OCI-LY3 (cell line): ENCODE results near the gene PRPF6.

Experiments used
- H2AFZ ChIP-seq: fragments of 200-600, 300-600 bp; shearing (Covaris generic); 2 replicates; pipeline ENCODE4 v1.6.0; 2014; ENCODE audit warnings: antibody characterized with exemption, low read depth, low read length
- H3K27ac ChIP-seq: fragments of 200-600, 300-600 bp; sonication (generic); 2 replicates; pipeline ENCODE4 v1.5.1; 2014; ENCODE audit warnings: mild to moderate bottlenecking, low read length, moderate library complexity, mixed read lengths
- H3K27me3 ChIP-seq: fragments of 200-600, 300-600 bp; sonication (generic); 2 replicates; pipeline ENCODE4 v1.6.1; 2014; ENCODE audit warnings: low read depth, low read length, mixed read lengths
- H3K36me3 ChIP-seq: fragments of 200-600, 300-600 bp; sonication (generic); replicated peaks from 2 replicates; pipeline ENCODE3; 2014; ENCODE audit warnings: low read depth, low read length, mixed read lengths
- H3K4me1 ChIP-seq: fragments of 300-600, 200-600 bp; sonication (generic); 2 replicates; pipeline ENCODE4 v1.6.1; 2014; ENCODE audit warnings: low read length, mixed read lengths
- H3K4me2 ChIP-seq: fragments of 200-600, 300-600 bp; sonication (generic); 2 replicates; pipeline ENCODE4 v1.6.1; 2014; ENCODE audit warnings: low read length, mixed read lengths
- H3K4me3 ChIP-seq: fragments of 300-600, 200-600 bp; sonication (generic); 2 replicates; pipeline ENCODE4 v1.5.1; 2014; ENCODE audit warnings: antibody characterized with exemption, mild to moderate bottlenecking, low read length, moderate library complexity
- H3K79me2 ChIP-seq: fragments of 300-600, 200-600 bp; shearing (Covaris generic); 2 replicates; pipeline ENCODE4 v1.6.1; 2014; ENCODE audit warnings: mild to moderate bottlenecking, low read length, mixed read lengths
- H3K9ac ChIP-seq: fragments of 300-600, 200-600 bp; shearing (Covaris generic); 2 replicates; pipeline ENCODE4 v1.6.0; 2014; ENCODE audit warnings: mild to moderate bottlenecking, low read length, moderate library complexity
- H3K9me3 ChIP-seq: fragments of 200-600, 300-600 bp; shearing (Covaris generic); 2 replicates; pipeline ENCODE4 v1.6.1; 2014; ENCODE audit warnings: low read length, mixed read lengths; ENCODE audit not compliant: insufficient read depth
- H4K20me1 ChIP-seq: fragments of 200-600, 300-600 bp; sonication (generic); 2 replicates; pipeline ENCODE4 v1.6.1; 2016; ENCODE audit warnings: low read length, mixed read lengths; ENCODE audit not compliant: insufficient read depth
- CTCF ChIP-seq: fragments of 200-600, 300-600 bp; sonication (generic); IDR thresholded peaks from 2 replicates; pipeline ENCODE4 v1.5.1; 2014; ENCODE audit warnings: antibody characterized with exemption, low read length, low read depth
- EZH2phosphoT487 ChIP-seq: fragments of 200-600 bp; shearing (Covaris generic); IDR thresholded peaks from 2 replicates; pipeline ENCODE4 v1.6.1; 2018; ENCODE audit warnings: antibody characterized with exemption, mixed run types, low read depth

Gene PRPF6

GRCh38 chr20:64053841-64054661, 73.1 kb downstream of the PRPF6 start:
- Histone ChIP-seq H4K20me1 (no peaks in the 10 kb centered on the region), H3K9me3 (no peaks in the 10 kb centered on the region), H3K4me1 (peaks cover 43% of the 10 kb centered on the region), H3K4me2 (no peak overlapping the region), H3K9ac (no peak overlapping the region), H3K79me2 (no peaks in the 10 kb centered on the region), H3K27me3 (peaks cover 5% of the 10 kb centered on the region; the same call in 1 of the 2 replicates), H3K4me3 (no peak overlapping the region), H3K36me3 (no peaks in the 10 kb centered on the region), H3K27ac (no peak overlapping the region), H2AFZ (no peak overlapping the region; the same call in 1 of the 2 replicates)
- TF ChIP-seq CTCF, result peak; percentile 44
- TF ChIP-seq EZH2phosphoT487, result no peak

- peak overlapping the region; percentile 83; the same call in 1 of the 2 replicates for H3K4me2 ChIP-seq
- no peak overlapping the region for H3K27ac ChIP-seq
- peaks cover 43% of the 10 kb centered on the region for H3K4me1 ChIP-seq
- TF ChIP-seq CTCF (no peak), EZH2phosphoT487 (no peak)
- no peak overlapping the region for H2AFZ ChIP-seq
- H3K9me3 ChIP-seq, result no peaks in the 10 kb centered on the region
- H3K36me3 ChIP-seq, result no peaks in the 10 kb centered on the region
- H3K9ac ChIP-seq, result no peak overlapping the region
- no peaks in the 10 kb centered on the region for H3K79me2 ChIP-seq
- peaks cover 5% of the 10 kb centered on the region; the same call in 1 of the 2 replicates for H3K27me3 ChIP-seq
- H3K4me3 ChIP-seq, result no peak overlapping the region
- H4K20me1 ChIP-seq, result no peaks in the 10 kb centered on the region
Measured at GRCh38 chr20:64055396-64055892, 74.5 kb downstream of the PRPF6 start.

- H3K4me3 ChIP-seq, result no peak overlapping the region
- H3K9me3 ChIP-seq, result no peaks in the 10 kb centered on the region
- H3K4me2 ChIP-seq, result peak overlapping the region; percentile 83; the same call in 1 of the 2 replicates
- H3K27me3 ChIP-seq, result peaks cover 5% of the 10 kb centered on the region; the same call in 1 of the 2 replicates
- no peaks in the 10 kb centered on the region for H3K36me3 ChIP-seq
- no peaks in the 10 kb centered on the region for H3K79me2 ChIP-seq
- no peak overlapping the region for H2AFZ ChIP-seq
- no peaks in the 10 kb centered on the region for H4K20me1 ChIP-seq
- TF ChIP-seq EZH2phosphoT487 (no peak), CTCF (no peak)
- H3K9ac ChIP-seq, result no peak overlapping the region; the same call in 1 of the 2 replicates
- H3K27ac ChIP-seq, result no peak overlapping the region
- H3K4me1 ChIP-seq, result peaks cover 43% of the 10 kb centered on the region
Measured at GRCh38 chr20:64055893-64056638, 75.1 kb downstream of the PRPF6 start.

- no peak overlapping the region for H3K27ac ChIP-seq
- peak overlapping the region; percentile 69 for H3K4me3 ChIP-seq
- H3K9ac ChIP-seq, result peak overlapping the region; percentile 44; the same call in 1 of the 2 replicates
- no peak overlapping the region for H2AFZ ChIP-seq
- TF ChIP-seq EZH2phosphoT487, result no peak
- TF ChIP-seq CTCF, result no peak
- no peaks in the 10 kb centered on the region for H4K20me1 ChIP-seq
- peak overlapping the region; percentile 83 for H3K4me2 ChIP-seq
- H3K36me3 ChIP-seq, result no peaks in the 10 kb centered on the region
- H3K4me1 ChIP-seq, result peaks cover 43% of the 10 kb centered on the region
- H3K79me2 ChIP-seq, result no peaks in the 10 kb centered on the region
- peaks cover 5% of the 10 kb centered on the region; the same call in 1 of the 2 replicates for H3K27me3 ChIP-seq
- H3K9me3 ChIP-seq, result no peaks in the 10 kb centered on the region
Measured at GRCh38 chr20:64056639-64056888, 75.6 kb downstream of the PRPF6 start.
